ENCODE results near the gene CHMP2A. TPM values are rescaled to one million over a fixed set of nuclear protein-coding genes. Genes with fewer than 3 reads are reported as not detected.

The CHMP2A gene
- total and polyA plus RNA-seq, 2 donors (not counting 3 experiments of a cell fraction or from before 2014, with no cell fraction given) = 105 to 150 TPM

DNA sequence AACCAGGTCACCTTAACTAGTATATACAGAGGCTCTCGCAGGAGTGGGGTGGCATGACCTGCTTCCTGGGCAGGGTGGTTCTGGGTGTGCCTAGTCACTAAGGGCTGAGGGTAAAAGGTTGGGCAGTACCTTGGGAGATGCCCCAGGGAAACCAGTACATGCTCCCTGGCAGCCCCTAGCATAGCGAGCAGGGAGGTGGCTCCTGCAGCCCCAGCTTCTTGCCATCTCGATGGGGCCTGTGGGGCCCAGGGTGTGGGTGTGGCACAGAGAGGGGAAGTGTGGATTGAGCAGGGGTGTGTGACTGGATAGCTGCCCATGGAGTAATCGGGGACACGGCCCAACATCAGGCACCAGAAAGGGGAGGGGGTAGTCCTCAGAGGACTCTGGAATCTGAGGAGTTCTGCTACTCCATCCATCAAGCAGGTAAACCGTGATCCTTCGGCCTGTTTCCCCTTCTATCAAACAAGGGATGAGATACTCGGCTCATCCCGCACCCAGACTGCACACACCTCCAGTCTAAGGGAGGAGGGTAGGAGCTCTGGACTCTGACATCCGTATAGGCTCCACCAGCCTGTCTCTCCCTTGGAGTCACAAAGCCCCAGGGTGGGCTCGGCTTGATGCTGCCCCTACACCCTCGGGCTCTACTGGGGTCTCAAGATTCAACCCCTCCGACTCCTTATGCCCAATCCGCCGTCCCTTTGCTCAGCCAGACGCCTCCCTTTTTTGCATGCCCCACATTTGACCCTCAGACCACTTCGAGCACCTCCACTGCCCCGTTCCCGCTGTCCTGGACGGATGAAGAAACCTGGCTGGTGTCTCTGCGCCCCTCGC is 36.4 kb downstream of the CHMP2A start:
- no peak overlapping the region for H2AFZ ChIP-seq (ENCODE audit: low read depth, low read length)
- H3K36me3 ChIP-seq (ENCODE audit: control insufficient read depth in 2 of 2, extremely low read depth in 1 of 2, insufficient read depth in 2 of 2, low read length in 2 of 2) = peaks cover 0 to 11% of the 10 kb centered on the region in 2 experiments
- CTCF ChIA-PET = interaction anchor here (0.7 to 4.6 kb wide), 20 partner anchors 10 to 136 kb away, joined by 3 to 111 read pairs (median 6); partner anchors contain the start of genes CHMP2A, MZF1, TRIM28 and UBE2M
- no peaks in the 10 kb centered on the region for H4K20me1 ChIP-seq (replicated peaks; ENCODE audit: control insufficient read depth, extremely low read depth, insufficient read depth, low read length)
- dilution Hi-C loops (cut with MboI; ENCODE audit: extremely low pct_ligation_motif_present, low sequenced_read_pairs) (no loop called here), intact Hi-C loops (cut with micrococcal nuclease) (loop anchor here (1.0 to 2.0 kb wide), 9 partner anchors 19 to 299 kb away; partner anchors contain the start of genes CHMP2A, TRIM28 and ZNF544)
- no peaks in the 10 kb centered on the region for H3K9me1 ChIP-seq (replicated peaks; ENCODE audit: control insufficient read depth, extremely low read depth, insufficient read depth, low read length)
- no peaks in the 10 kb centered on the region for H3K27me3 ChIP-seq (ENCODE audit: control insufficient read depth in 2 of 2, insufficient read depth in 2 of 2, low read length in 2 of 2)
- TSS peak; percentile 17 for BruUV-seq (replicated peaks)
- peak overlapping the region; percentile 69 for H3K27ac ChIP-seq (ENCODE audit: insufficient read depth, low read depth, low read length)
- no peak for TF ChIP-seq POLR2A (IDR thresholded peaks at IDR 0.05; ENCODE audit: low read depth, low read length)
- TF ChIP-seq GATA2 (IDR thresholded peaks at IDR 0.05; ENCODE audit: insufficient read depth, insufficient read length, low read depth, low read length) = no peak
- TF ChIP-seq POLR2AphosphoS5 (IDR thresholded peaks at IDR 0.05; ENCODE audit: insufficient read depth, low read depth, low read length) = no peak
- TF ChIP-seq, protein P1, sequence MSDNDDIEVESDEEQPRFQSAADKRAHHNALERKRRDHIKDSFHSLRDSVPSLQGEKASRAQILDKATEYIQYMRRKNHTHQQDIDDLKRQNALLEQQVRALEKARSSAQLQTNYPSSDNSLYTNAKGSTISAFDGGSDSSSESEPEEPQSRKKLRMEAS (IDR thresholded peaks at IDR 0.05; ENCODE audit: insufficient read depth, insufficient read length) = no peak
- no peak for TF ChIP-seq FOS (IDR thresholded peaks at IDR 0.05; ENCODE audit: borderline replicate concordance, insufficient read depth, low read length)
- H3K79me2 ChIP-seq (ENCODE audit: control insufficient read depth, insufficient read depth, low read length) = peaks cover 36% of the 10 kb centered on the region
- H3K4me2 ChIP-seq (ENCODE audit: insufficient read depth, low read length) = peak overlapping the region; percentile 22
- DNase-seq (ENCODE audit: low read depth, low spot score) = no peak
- peak overlapping the region; percentile 91 for H3K9ac ChIP-seq (replicated peaks; ENCODE audit: extremely low read depth, insufficient read depth, low read length)
- no peaks in the 10 kb centered on the region for H3K9me3 ChIP-seq (replicated peaks; ENCODE audit: control insufficient read depth, insufficient read depth, low read length)
- H3K4me3 ChIP-seq (replicated peaks in 1 of 3; ENCODE audit: insufficient read depth in 1 of 3, low read depth in 1 of 3, low read length in 3 of 3) = peak overlapping the region; percentile 67 to 83 (median 73)
- POLR2A ChIA-PET = interaction anchor here (2.6 to 3.4 kb wide), 2 partner anchors 25 to 57 kb away, joined by 17 to 20 read pairs; partner anchors contain the start of gene TRIM28
- FAIRE-seq = no peak
- H3K4me1 ChIP-seq (ENCODE audit: control insufficient read depth, extremely low read depth, insufficient read depth, low read length) = peaks cover 23% of the 10 kb centered on the region
